Smooth muscle cell (in vitro differentiated cells): Measurements from ENCODE around the gene ASB5. TPM values are rescaled to one million over a fixed set of nuclear protein-coding genes. Genes with fewer than 3 reads are reported as not detected.

ENCODE experiments used
- DNase-seq: peaks from one replicate; lab custom pipeline; 2025; ENCODE audit not compliant: unreplicated experiment; lab: John Stamatoyannopoulos, UW
- H2AFZ ChIP-seq: fragments of 200-600 bp; sonication (generic); 2 replicates; pipeline ENCODE4 v1.6.0; 2016; ENCODE audit warnings: antibody characterized with exemption, low read depth, mild to moderate bottlenecking
- H3F3A ChIP-seq: fragments of 200-600 bp; sonication (generic); 2 replicates; pipeline ENCODE4 v1.6.0; 2017; ENCODE audit warnings: antibody characterized with exemption, low read depth
- H3K27ac ChIP-seq: fragments of 200-600 bp; sonication (generic); 2 replicates; pipeline ENCODE4 v1.5.1; 2016; ENCODE audit warnings: low read depth, mild to moderate bottlenecking
- H3K27me3 ChIP-seq: fragments of 200-600 bp; sonication (generic); 2 replicates; pipeline ENCODE4 v1.6.1; 2016; ENCODE audit warnings: low read depth, mild to moderate bottlenecking
- H3K36me3 ChIP-seq: fragments of 200-600 bp; sonication (generic); 2 replicates; pipeline ENCODE4 v1.5.1; 2016; ENCODE audit warnings: low read depth
- H3K4me1 ChIP-seq: fragments of 200-600 bp; sonication (generic); 2 replicates; pipeline ENCODE4 v1.5.1; 2016; ENCODE audit warnings: low read depth
- H3K4me2 ChIP-seq: fragments of 200-600 bp; sonication (generic); 2 replicates; pipeline ENCODE4 v1.6.0; 2016; ENCODE audit warnings: mild to moderate bottlenecking
- H3K4me3 ChIP-seq: fragments of 200-600 bp; sonication (generic); 2 replicates; pipeline ENCODE4 v1.5.1; 2016; ENCODE audit warnings: mild to moderate bottlenecking
- H3K79me2 ChIP-seq: fragments of 200-600 bp; sonication (generic); 2 replicates; pipeline ENCODE4 v1.6.0; 2016; ENCODE audit warnings: low read depth, mild to moderate bottlenecking
- H3K9ac ChIP-seq: fragments of 200-600 bp; sonication (generic); 2 replicates; pipeline ENCODE4 v1.6.0; 2016; ENCODE audit warnings: low read depth
- H3K9me3 ChIP-seq: fragments of 200-600 bp; sonication (generic); replicated peaks from 2 replicates; pipeline ENCODE4 v1.5.1; 2016; ENCODE audit warnings: low read depth
- H4K20me1 ChIP-seq: fragments of 200-600 bp; sonication (generic); 2 replicates; pipeline ENCODE4 v1.6.0; 2016; ENCODE audit warnings: low read depth
- WGBS: methylation state at CpG from one replicate; pipeline ENCODE4 v1.1.7; 2016; ENCODE audit warnings: low lambda C conversion rate; 5-methylcytosine and 5-hydroxymethylcytosine counted together
- polyA plus RNA-seq: library from polyadenylated mRNA; unstranded; fragments of >200 nt; fragmentation: Nextera tagmentation; extraction: Ambion mirVana; gene quantifications from 2 replicates; pipeline ENCODE4 v1.2.1, GENCODE V29; 2016
- total RNA-seq: library from RNA; depleted of rRNA; stranded (reverse); fragments of >200 nt; gene quantifications from 2 replicates; pipeline ENCODE4 v1.2.3, GENCODE V29; 2014
- TF ChIP-seq, protein P1 (sequence below): fragments of 200-600 bp; sonication (generic); IDR thresholded peaks from 2 replicates; pipeline ENCODE4 v1.5.1; 2017; ENCODE audit warnings: borderline replicate concordance, mild to moderate bottlenecking, antibody characterized with exemption; ENCODE audit not compliant: insufficient read depth, poor library complexity, severe bottlenecking

ASB5 gene
- total and polyA plus RNA-seq, 2 experiments from 2014 or later, result 0.18 TPM; not detected in 1

DNA sequence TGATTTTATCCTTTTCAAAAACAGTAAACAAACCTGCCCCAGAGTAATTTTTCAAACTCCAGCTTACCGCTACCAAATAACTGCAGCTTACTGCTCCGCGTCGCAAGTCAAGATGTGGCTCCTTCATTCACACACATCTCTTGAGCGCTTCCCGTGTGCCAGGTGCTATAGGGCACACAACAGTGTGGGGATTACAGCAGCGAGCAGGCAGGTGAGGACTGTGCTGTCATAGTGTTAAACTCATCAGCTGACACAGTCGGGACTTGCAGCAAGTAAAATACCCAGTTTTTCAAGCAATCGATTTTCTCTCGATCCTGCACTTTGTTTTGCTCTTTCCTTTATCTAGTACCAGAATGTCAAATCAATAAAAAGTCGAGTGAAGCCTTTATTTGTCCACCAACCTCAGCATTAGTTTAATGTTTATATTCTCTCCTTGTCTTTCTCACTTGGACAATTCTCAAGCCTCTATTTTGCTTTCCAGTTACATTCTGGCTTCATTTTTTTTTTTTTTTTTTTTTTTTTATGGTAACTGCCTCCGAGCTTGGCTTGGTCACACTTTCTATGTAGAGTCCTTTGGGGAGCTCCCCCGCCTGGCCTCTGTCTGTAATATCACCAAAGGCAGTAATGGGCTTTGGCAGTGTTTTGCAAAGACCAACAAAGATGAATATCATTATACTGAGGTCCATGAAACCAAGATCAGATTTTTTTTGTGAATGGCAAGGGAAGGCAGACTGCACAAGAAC, 8.3 kb upstream of the ASB5 start:
- H2AFZ ChIP-seq, result no peak overlapping the region

DNA sequence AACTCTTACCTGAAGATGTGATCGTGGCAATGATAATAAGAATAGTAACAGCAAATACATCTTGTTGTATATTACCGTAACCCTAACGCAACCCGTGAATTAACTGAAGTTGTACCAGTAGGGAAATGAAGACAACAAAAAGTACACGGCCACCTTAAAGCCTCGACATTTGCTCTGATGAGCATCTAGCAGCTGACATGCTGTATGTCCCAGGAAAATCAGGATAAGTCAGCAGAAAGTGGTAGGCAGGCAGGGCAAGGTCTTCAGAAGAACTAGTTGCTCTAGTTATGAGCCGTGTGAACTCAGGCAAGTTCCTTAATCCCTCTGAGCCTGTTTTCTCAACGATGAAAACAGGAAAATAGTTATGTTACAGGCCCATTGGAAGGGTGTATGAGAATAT, 7.7 kb upstream of the ASB5 start:
- Histone ChIP-seq H3K36me3 (no peaks in the 10 kb centered on the region), H3K9ac (no peak overlapping the region), H3K9me3 (no peaks in the 10 kb centered on the region), H3K4me1 (no peaks in the 10 kb centered on the region), H2AFZ (peak overlapping the region; percentile 5), H4K20me1 (no peaks in the 10 kb centered on the region), H3K27me3 (no peaks in the 10 kb centered on the region), H3K4me2 (no peak overlapping the region), H3K27ac (no peak overlapping the region), H3K4me3 (no peak overlapping the region), H3F3A (no peaks in the 10 kb centered on the region), H3K79me2 (no peaks in the 10 kb centered on the region)
- TF ChIP-seq, protein P1, sequence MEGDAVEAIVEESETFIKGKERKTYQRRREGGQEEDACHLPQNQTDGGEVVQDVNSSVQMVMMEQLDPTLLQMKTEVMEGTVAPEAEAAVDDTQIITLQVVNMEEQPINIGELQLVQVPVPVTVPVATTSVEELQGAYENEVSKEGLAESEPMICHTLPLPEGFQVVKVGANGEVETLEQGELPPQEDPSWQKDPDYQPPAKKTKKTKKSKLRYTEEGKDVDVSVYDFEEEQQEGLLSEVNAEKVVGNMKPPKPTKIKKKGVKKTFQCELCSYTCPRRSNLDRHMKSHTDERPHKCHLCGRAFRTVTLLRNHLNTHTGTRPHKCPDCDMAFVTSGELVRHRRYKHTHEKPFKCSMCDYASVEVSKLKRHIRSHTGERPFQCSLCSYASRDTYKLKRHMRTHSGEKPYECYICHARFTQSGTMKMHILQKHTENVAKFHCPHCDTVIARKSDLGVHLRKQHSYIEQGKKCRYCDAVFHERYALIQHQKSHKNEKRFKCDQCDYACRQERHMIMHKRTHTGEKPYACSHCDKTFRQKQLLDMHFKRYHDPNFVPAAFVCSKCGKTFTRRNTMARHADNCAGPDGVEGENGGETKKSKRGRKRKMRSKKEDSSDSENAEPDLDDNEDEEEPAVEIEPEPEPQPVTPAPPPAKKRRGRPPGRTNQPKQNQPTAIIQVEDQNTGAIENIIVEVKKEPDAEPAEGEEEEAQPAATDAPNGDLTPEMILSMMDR, result no peak
- DNase-seq, result no peak
- 82% methylated on average over 8 of the region's 8 CpGs for WGBS

More for the DNA sequence above, 8.3 kb upstream of the ASB5 start:
- no peaks in the 10 kb centered on the region for H3K79me2 ChIP-seq
- H3F3A ChIP-seq, result no peaks in the 10 kb centered on the region
- no peaks in the 10 kb centered on the region for H3K27me3 ChIP-seq
- no peaks in the 10 kb centered on the region for H3K9me3 ChIP-seq
- no peak overlapping the region for H3K4me2 ChIP-seq
- no peaks in the 10 kb centered on the region for H4K20me1 ChIP-seq
- H3K36me3 ChIP-seq, result no peaks in the 10 kb centered on the region
- H3K27ac ChIP-seq, result no peak overlapping the region
- WGBS, result 77% methylated on average over 13 of the region's 13 CpGs
- DNase-seq, result peak; percentile 6
- TF ChIP-seq, protein P1, result peak; percentile 47
- H3K4me1 ChIP-seq, result no peaks in the 10 kb centered on the region
- no peak overlapping the region for H3K4me3 ChIP-seq
- no peak overlapping the region for H3K9ac ChIP-seq

DNA sequence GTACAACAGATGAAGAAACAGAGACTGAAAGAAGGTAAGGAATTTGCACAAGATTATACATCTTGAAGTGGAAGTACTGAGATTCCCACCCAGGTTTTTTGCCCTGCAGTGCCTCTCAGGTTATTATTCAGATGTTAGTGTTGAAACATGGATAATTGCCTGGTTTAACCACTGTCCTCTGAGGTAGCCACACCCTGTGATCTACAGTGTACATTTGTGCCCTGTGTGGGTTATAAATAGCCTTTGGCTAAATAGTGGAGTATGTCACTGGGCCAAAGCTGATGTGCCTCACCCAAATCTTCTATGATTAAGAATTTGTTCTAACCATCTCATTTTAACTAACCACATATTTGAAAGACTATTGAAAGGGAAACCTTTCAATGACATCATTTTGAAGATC, 5.4 kb upstream of the ASB5 start:
- Histone ChIP-seq H3K27ac (no peak overlapping the region), H3K36me3 (no peaks in the 10 kb centered on the region), H4K20me1 (no peaks in the 10 kb centered on the region), H3K4me1 (peaks cover 11% of the 10 kb centered on the region), H3K79me2 (no peaks in the 10 kb centered on the region), H3K27me3 (no peaks in the 10 kb centered on the region), H3K4me2 (no peak overlapping the region), H2AFZ (no peak overlapping the region), H3F3A (peaks cover 7% of the 10 kb centered on the region), H3K4me3 (no peak overlapping the region), H3K9ac (no peak overlapping the region), H3K9me3 (no peaks in the 10 kb centered on the region)
- DNase-seq, result no peak
- TF ChIP-seq, protein P1, result no peak

DNA sequence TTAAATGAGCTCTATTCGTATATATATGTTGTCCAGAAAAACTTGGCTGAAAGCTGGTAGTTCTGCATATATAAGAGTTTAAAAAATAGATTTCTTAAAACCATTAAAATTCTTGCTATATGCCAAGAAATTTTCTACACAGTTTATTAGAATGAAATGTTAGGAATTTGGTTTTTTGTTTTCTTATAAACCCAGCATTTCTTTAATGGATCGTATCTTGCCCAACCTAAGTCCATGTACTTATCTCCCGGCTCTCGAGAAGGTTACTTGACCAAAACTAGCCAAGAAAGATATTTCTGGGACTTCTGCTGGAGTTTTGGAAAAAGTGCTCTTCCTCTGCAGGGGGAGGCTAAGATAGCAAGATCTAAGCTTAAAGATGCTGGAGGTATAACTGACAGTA, 4.7 kb upstream of the ASB5 start:
- Histone ChIP-seq H3K36me3 (no peaks in the 10 kb centered on the region), H3K27me3 (no peaks in the 10 kb centered on the region), H4K20me1 (no peaks in the 10 kb centered on the region), H3K9me3 (no peaks in the 10 kb centered on the region), H3K79me2 (no peaks in the 10 kb centered on the region), H2AFZ (no peak overlapping the region), H3F3A (peaks cover 7% of the 10 kb centered on the region), H3K4me2 (no peak overlapping the region), H3K4me3 (no peak overlapping the region), H3K9ac (no peak overlapping the region), H3K4me1 (peaks cover 11% of the 10 kb centered on the region), H3K27ac (no peak overlapping the region)
- DNase-seq, result no peak
- WGBS, result 98% methylated on average over 4 of the region's 4 CpGs
- TF ChIP-seq, protein P1, result no peak
